HepG2 (cell line): Measurements from ENCODE around the gene KCNAB1. TPM values are rescaled to one million over a fixed set of nuclear protein-coding genes. Genes with fewer than 3 reads are reported as not detected.

ENCODE experiments used
- ATAC-seq: fragments of 200-7000 bp; cut with Tn5 transposase; 3 replicates; pipeline ENCODE4 v1.9.1; 2020; ENCODE audit warnings: mild to moderate bottlenecking, moderate library complexity
- BruUV-seq: library from RNA; stranded (reverse); fragments of 400-500 nt; replicated peaks from 2 replicates; lab custom pipeline; 2021; lab: Mats Ljungman, UMichigan
- CTCF ChIA-PET: fragments of 300-600 bp; formaldehyde crosslinking; extraction: SDS; loops from one replicate; lab custom pipeline; 2021; ENCODE audit warnings: low total read pairs, inconsistent platforms, low intra/inter-chr PET ratio; lab: Yijun Ruan, JAX
- POLR2A ChIA-PET: fragments of 350-600 bp; sonication (Branson Sonifier 250); formaldehyde crosslinking; loops from one replicate; lab custom pipeline; 2020; ENCODE audit warnings: antibody characterized with exemption, inconsistent platforms; lab: Yijun Ruan, JAX
- DNase-seq: peaks from one replicate; pipeline ENCODE4 v3.0.0-alpha.2; 2015; ENCODE audit warnings: low spot score
- FAIRE-seq: peaks from 3 replicates; lab custom pipeline; 2011; peaks lifted over from hg19 to GRCh38; lab: Jason Lieb, UNC
- H2AFZ ChIP-seq: one replicate; pipeline ENCODE4 v1.6.1; 2011; ENCODE audit warnings: low read length, inconsistent platforms
- H3K27ac ChIP-seq: fragments of 300-600 bp; 3 replicates; pipeline ENCODE4 v1.8.0; 2011; ENCODE audit warnings: mixed run types, mild to moderate bottlenecking, mixed read lengths, low read length, inconsistent platforms; ENCODE audit not compliant: insufficient read depth; ENCODE audit errors: extremely low read length
- H3K27me3 ChIP-seq, 2 experiments: fragments of 200-600 bp in 1 of 2; 2 replicates in 1 of 2; 3 replicates in 1 of 2; pipeline versions ENCODE4 v1.6.0 to v1.8.0; 2011; ENCODE audit warnings: low read length in 2 of 2, mild to moderate bottlenecking in 2 of 2, moderate library complexity in 2 of 2, inconsistent platforms in 1 of 2; ENCODE audit not compliant: insufficient read depth in 2 of 2, control insufficient read depth in 1 of 2
- H3K36me3 ChIP-seq, 2 experiments: fragments of 200-600 bp in 1 of 2; replicated peaks in 1 of 2; 2 replicates in 1 of 2; 3 replicates in 1 of 2; pipeline versions ENCODE4 v1.5.1 to v1.8.0; 2011; ENCODE audit warnings: low read length in 2 of 2, inconsistent platforms in 1 of 2; ENCODE audit not compliant: insufficient read depth in 2 of 2, control insufficient read depth in 1 of 2
- H3K4me1 ChIP-seq: 2 replicates; pipeline ENCODE4 v1.5.1; 2012; ENCODE audit warnings: low read length, inconsistent platforms; ENCODE audit not compliant: insufficient read depth
- H3K4me2 ChIP-seq: 2 replicates; pipeline ENCODE4 v1.6.0; 2011; ENCODE audit warnings: low read depth, low read length, inconsistent platforms
- H3K4me3 ChIP-seq, 3 experiments: fragments of 200-600 bp in 1 of 3; sonication (generic), shearing (Covaris generic) in 1 of 3; replicated peaks in 1 of 3; 2 replicates each; pipeline ENCODE4 v1.5.1; 2011 to 2016; ENCODE audit warnings: low read length in 3 of 3, inconsistent platforms in 2 of 3, low read depth in 2 of 3, mild to moderate bottlenecking in 2 of 3, control low read depth in 1 of 3, mixed read lengths in 1 of 3; ENCODE audit not compliant: insufficient read depth in 1 of 3
- H3K79me2 ChIP-seq: one replicate; pipeline ENCODE4 v1.6.1; 2011; ENCODE audit warnings: low read length, inconsistent platforms; ENCODE audit not compliant: insufficient read depth
- H3K9ac ChIP-seq: 2 replicates; pipeline ENCODE4 v1.6.0; 2011; ENCODE audit warnings: mild to moderate bottlenecking, low read depth, low read length, inconsistent platforms; ENCODE audit not compliant: insufficient read depth
- H3K9me3 ChIP-seq: 2 replicates; pipeline ENCODE4 v1.5.1; 2012; ENCODE audit warnings: mild to moderate bottlenecking, low read length
- H4K20me1 ChIP-seq: 2 replicates; pipeline ENCODE4 v1.6.0; 2011; ENCODE audit warnings: inconsistent platforms, mild to moderate bottlenecking, low read length, moderate library complexity; ENCODE audit not compliant: insufficient read depth
- ATF2 ChIP-seq: sonication (generic); formaldehyde crosslinking; IDR thresholded peaks from 2 replicates; pipeline ENCODE4 v1.4.0; 2020; ENCODE audit warnings: missing genetic modification reagents
- BORCS8-MEF2B ChIP-seq: sonication (generic); formaldehyde crosslinking; IDR thresholded peaks from 2 replicates; pipeline ENCODE4 v1.8.0; 2022; ENCODE audit warnings: mild to moderate bottlenecking, missing genetic modification reagents
- HOXA5 ChIP-seq: sonication (generic); formaldehyde crosslinking; IDR thresholded peaks from 2 replicates; pipeline ENCODE4 v1.4.0; 2020; ENCODE audit warnings: missing genetic modification reagents
- RERE ChIP-seq: IDR thresholded peaks from 2 replicates; pipeline ENCODE4 v1.6.1; 2016; ENCODE audit warnings: low read depth, missing genetic modification reagents, missing compliant biosample characterization
- SAFB2 ChIP-seq: sonication (generic); formaldehyde crosslinking; IDR thresholded peaks from 2 replicates; pipeline ENCODE4 v1.5.1; 2020; ENCODE audit warnings: missing genetic modification reagents, low read depth, mild to moderate bottlenecking, borderline replicate concordance
- SNAI1 ChIP-seq: sonication (generic); formaldehyde crosslinking; IDR thresholded peaks from 2 replicates; pipeline ENCODE4 v1.5.0; 2020; ENCODE audit warnings: mild to moderate bottlenecking, missing genetic modification reagents, borderline replicate concordance
- SPEN ChIP-seq: sonication (generic); formaldehyde crosslinking; IDR thresholded peaks from 2 replicates; pipeline ENCODE4 v1.5.1; 2020; ENCODE audit warnings: low read depth, mild to moderate bottlenecking, missing genetic modification reagents
- ZBTB14 ChIP-seq: sonication (generic); formaldehyde crosslinking; IDR thresholded peaks from 2 replicates; pipeline ENCODE4 v1.4.0; 2020; ENCODE audit warnings: missing genetic modification reagents
- ZFYVE20 ChIP-seq: sonication (generic); formaldehyde crosslinking; IDR thresholded peaks from 2 replicates; pipeline ENCODE4 v1.8.0; 2023; ENCODE audit warnings: low read depth, mild to moderate bottlenecking, moderate library complexity, missing genetic modification reagents, borderline replicate concordance
- ZNF274 ChIP-seq: sonication (generic); formaldehyde crosslinking; IDR thresholded peaks from 2 replicates; pipeline ENCODE4 v1.5.1; 2020; ENCODE audit warnings: mild to moderate bottlenecking, missing genetic modification reagents
- ZNF292 ChIP-seq: sonication (generic); formaldehyde crosslinking; IDR thresholded peaks from 2 replicates; pipeline ENCODE4 v1.8.1; 2022; ENCODE audit warnings: mild to moderate bottlenecking, low read depth, missing genetic modification reagents, borderline replicate concordance
- ZNF382 ChIP-seq: sonication (generic); formaldehyde crosslinking; IDR thresholded peaks from 2 replicates; pipeline ENCODE4 v1.5.0; 2020; ENCODE audit warnings: missing genetic modification reagents, mild to moderate bottlenecking, borderline replicate concordance
- ZNF652 ChIP-seq: IDR thresholded peaks from 2 replicates; pipeline ENCODE4 v1.6.1; 2016; ENCODE audit warnings: low read depth, borderline replicate concordance
- ZNF883 ChIP-seq: sonication (generic); formaldehyde crosslinking; IDR thresholded peaks from 2 replicates; pipeline ENCODE4 v1.5.1; 2020; ENCODE audit warnings: mild to moderate bottlenecking, missing genetic modification reagents; ENCODE audit errors: not compliant biosample characterization
- ZSCAN9 ChIP-seq: IDR thresholded peaks from 2 replicates; pipeline ENCODE4 v1.6.1; 2016; ENCODE audit warnings: borderline replicate concordance
- WGBS: methylation state at CpG from one replicate; pipeline ENCODE4 v1.1.6; 2017; ENCODE audit warnings: low lambda C conversion rate; 5-methylcytosine and 5-hydroxymethylcytosine counted together
- in situ Hi-C: cut with HindIII; loops from 2 replicates; pipeline ENCODE4 v1.10.0; 2017; ENCODE audit warnings: low pct_unique_long_range_greater_than_20kb; ENCODE audit not compliant: extremely low pct_ligation_motif_present
- intact Hi-C: fragments of 100-400 bp; cut with micrococcal nuclease; formaldehyde crosslinking; loops from one replicate; pipeline ENCODE4 v1.10.0; 2022; ENCODE audit not compliant: unreplicated experiment
- polyA plus RNA-seq, 8 experiments: library from polyadenylated mRNA; depleted of rRNA in 3 of 8; stranded (reverse) in 7 of 8; unstranded in 1 of 8; fragments of >200 nt; fragmentation: Illumina TruSeq in 4 of 8; extraction: Trizol in 4 of 8; gene quantifications; 2 replicates each; pipeline versions ENCODE4 v1.2.1 to v1.2.3, GENCODE V29; 2011 to 2016; ENCODE audit warnings: low read depth in 4 of 8, missing spikeins in 1 of 8, mixed read lengths in 1 of 8; ENCODE audit not compliant: insufficient read depth in 1 of 8
- total RNA-seq, 5 experiments: library from RNA; depleted of rRNA; stranded (reverse); fragments of >200 nt; fragmentation: Illumina TruSeq; extraction: Trizol; gene quantifications; 2 replicates each; pipeline ENCODE4 v1.2.3, GENCODE V29; 2016; ENCODE audit warnings: low read depth in 1 of 5
- TF ChIP-seq, protein P1 (sequence below): sonication (generic); formaldehyde crosslinking; IDR thresholded peaks from 2 replicates; pipeline ENCODE4 v1.8.1; 2023; ENCODE audit warnings: mild to moderate bottlenecking, missing genetic modification reagents, borderline replicate concordance

KCNAB1 gene
- total and polyA plus RNA-seq, 2 of the 13 experiments (the other 11 are each of a cell fraction or from before 2014, with no cell fraction given), result not detected

DNA sequence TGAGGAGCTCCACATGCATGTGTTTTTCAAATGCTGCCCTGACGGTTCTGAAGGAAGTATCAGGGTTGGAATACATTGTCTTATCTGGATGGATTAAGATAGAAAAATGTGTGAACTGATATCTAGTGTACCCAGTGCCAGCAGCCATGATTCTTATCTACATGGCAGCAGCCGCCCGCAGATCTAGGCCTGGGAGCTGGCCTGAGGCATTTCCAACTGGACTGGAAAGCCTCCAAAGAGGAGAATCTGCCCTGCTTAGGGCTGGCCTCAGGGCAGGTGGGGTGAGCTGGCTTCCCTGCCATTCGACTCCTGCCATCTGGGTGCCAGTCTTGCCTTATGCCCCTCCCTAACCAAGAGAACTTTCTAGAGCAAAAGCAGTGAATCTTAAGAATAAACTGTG is 308.7 kb downstream of the KCNAB1 start:
- ChIA-PET POLR2A (no interaction called here), CTCF (no interaction called here)
- no peaks in the 10 kb centered on the region for H3K79me2 ChIP-seq
- TF ChIP-seq ZSCAN9 (CRISPR knock-in tag), result no peak
- no peak for TF ChIP-seq ZNF292
- TF ChIP-seq RERE, result no peak
- no peak for TF ChIP-seq ZNF652
- TF ChIP-seq BORCS8-MEF2B (CRISPR knock-in tag), result no peak
- no peak for TF ChIP-seq SNAI1 (CRISPR knock-in tag)
- TF ChIP-seq SPEN (CRISPR knock-in tag), result no peak
- no peak for TF ChIP-seq HOXA5
- TF ChIP-seq ZNF883 (CRISPR knock-in tag), result no peak
- no peak for TF ChIP-seq SAFB2 (CRISPR knock-in tag)
- no peak for TF ChIP-seq ATF2
- TF ChIP-seq ZNF382, result no peak
- TF ChIP-seq ZNF274 (CRISPR knock-in tag), result no peak
- no peak for TF ChIP-seq ZFYVE20 (CRISPR knock-in tag)
- TF ChIP-seq, protein P1, sequence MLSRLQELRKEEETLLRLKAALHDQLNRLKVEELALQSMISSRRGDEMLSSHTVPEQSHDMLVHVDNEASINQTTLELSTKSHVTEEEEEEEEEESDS (CRISPR knock-in tag), result no peak
- TF ChIP-seq ZBTB14 (CRISPR knock-in tag), result no peak
- no peak overlapping the region for H3K4me3 ChIP-seq
- no TSS peak for BruUV-seq
- 0% methylated on average over 1 of the region's 4 CpGs for WGBS
- no peaks in the 10 kb centered on the region; a peak in 2 of 5 replicates for H3K27me3 ChIP-seq
- intact Hi-C loops (no loop called here), in situ Hi-C loops (no loop called here)
- no peak for FAIRE-seq
- H3K36me3 ChIP-seq, result no peaks in the 10 kb centered on the region
- DNase-seq, result no peak
- H3K4me1 ChIP-seq, result no peaks in the 10 kb centered on the region
- H3K9me3 ChIP-seq, result no peaks in the 10 kb centered on the region
- H3K27ac ChIP-seq, result no peak overlapping the region
- no peak overlapping the region for H2AFZ ChIP-seq
- no peak for ATAC-seq
- H3K9ac ChIP-seq, result no peak overlapping the region
- H3K4me2 ChIP-seq, result no peak overlapping the region
- no peaks in the 10 kb centered on the region for H4K20me1 ChIP-seq
